Upper lobe of left lung (tissue), 6 donors: Measurements from ENCODE around the gene MYOC. TPM values are rescaled to one million over a fixed set of nuclear protein-coding genes. Genes with fewer than 3 reads are reported as not detected.
A peak's percentile ranks its signal among the peaks of the same experiment; 100 is the strongest.
"Not testable (repeated sequence)": the region's sequence is repeated elsewhere in the genome, so short reads cannot be mapped to it uniquely, and the experiment has no call there.

Experiments
- ATAC-seq, 2 donors: fragments of 200-7000 bp; cut with Tn5 transposase; one replicate each; pipeline ENCODE4 v1.9.1; 2022; ENCODE audit warnings: mild to moderate bottlenecking in 2 of 2, moderate library complexity in 2 of 2; ENCODE audit not compliant: low FRiP score in 2 of 2
- DNase-seq, 2 donors: peaks; one replicate each; pipeline ENCODE4 v3.0.0-alpha.2; 2019 to 2020
- H3K27ac ChIP-seq, 4 donors: fragments of 200-600 bp; sonication (generic); one replicate each; pipeline ENCODE4 v1.5.1; 2016 to 2019
- H3K27me3 ChIP-seq, 4 donors: fragments of 200-600 bp; sonication (generic); one replicate each; pipeline ENCODE4 v1.5.1; 2017 to 2019
- H3K36me3 ChIP-seq, 4 donors: fragments of 200-600 bp; sonication (generic); one replicate each; pipeline ENCODE4 v1.5.1; 2016 to 2019
- H3K4me1 ChIP-seq, 4 donors: fragments of 200-600 bp; sonication (generic); one replicate each; pipeline ENCODE4 v1.5.1; 2018 to 2019
- H3K4me3 ChIP-seq, 4 donors: fragments of 200-600 bp; sonication (generic); one replicate each; pipeline ENCODE4 v1.5.1; 2017 to 2019; ENCODE audit warnings: mild to moderate bottlenecking in 2 of 4, moderate library complexity in 1 of 4
- H3K9me3 ChIP-seq, 4 donors: fragments of 200-600 bp; sonication (generic); one replicate each; pipeline ENCODE4 v1.5.1; 2018 to 2019
- CTCF ChIP-seq, 6 experiments: fragments of 450-650 bp in 4 of 6; fragments of 200-600 bp in 2 of 6; sonication (generic) in 2 of 6; IDR thresholded peaks; one replicate each; pipeline ENCODE4 v1.5.1; 2016 to 2019; ENCODE audit warnings: antibody characterized with exemption in 6 of 6
- EP300 ChIP-seq, 4 donors: sonication (generic); formaldehyde crosslinking; IDR thresholded peaks; one replicate each; pipeline ENCODE4 v1.5.1; 2017; ENCODE audit warnings: antibody characterized with exemption in 4 of 4, control low read depth in 2 of 4
- POLR2A ChIP-seq, 4 donors: fragments of 450-650 bp; IDR thresholded peaks; one replicate each; pipeline ENCODE4 v1.5.1; 2016 to 2017; ENCODE audit warnings: antibody characterized with exemption in 4 of 4, mild to moderate bottlenecking in 2 of 4
- POLR2AphosphoS5 ChIP-seq, 2 donors: sonication (generic); formaldehyde crosslinking; IDR thresholded peaks; one replicate each; pipeline ENCODE4 v1.5.1; 2017; ENCODE audit warnings: antibody characterized with exemption in 2 of 2
- WGBS, 2 donors: methylation state at CpG; one replicate each; pipeline ENCODE4 v1.1.5; 2017 to 2018; 5-methylcytosine and 5-hydroxymethylcytosine counted together
- total RNA-seq, 6 donors: library from RNA; depleted of rRNA in 4 of 6; stranded (reverse); fragments of >200 nt in 4 of 6; gene quantifications; one replicate each; pipeline versions ENCODE4 v1.1.0 to v1.2.1, GENCODE V29; 2016 to 2021
- donor health status: DM: no; HTN: no; CAD: no; lungs with moderate emphysema.
- donor health status: DM: no; HTN: yes; CAD: no; lungs with severe emphysema.

Gene MYOC
- 1 to 10 TPM in 4 of 6 donors, under 1 TPM in 1, not detected in 1; 0.33 to 1.7 (median 1.2) TPM for total RNA-seq

GRCh38 chr1:171652234-171652822 lies at the start of gene MYOC:
TSS of gene MYOC (minus strand) at chr1:171652688. CDS start at chr1:171652611, 77 bp downstream.
- H3K27ac ChIP-seq = peak within 1 kb of the TSS in 2 of 4 donors; percentile 5 to 81

GRCh38 chr1:171699531-171699930 lies 47.0 kb upstream of the MYOC start:
- Histone ChIP-seq H3K9me3 (no peaks in the 10 kb centered on the region), H3K36me3 (peaks cover 0 to 24% (median 0%) of the 10 kb centered on the region in 4 donors), H3K27me3 (no peaks in the 10 kb centered on the region), H3K27ac (no peak overlapping the region), H3K4me3 (no peak overlapping the region), H3K4me1 (no peaks in the 10 kb centered on the region)
- WGBS, 2 donors = 92 to 100% methylated on average over 2 of the region's 2 CpGs
- DNase-seq (no peak), ATAC-seq (no peak)
- TF ChIP-seq POLR2AphosphoS5 (IDR thresholded peaks at IDR 0.05) = no peak
- no peak for TF ChIP-seq CTCF (IDR thresholded peaks at IDR 0.05)
- no peak for TF ChIP-seq EP300 (IDR thresholded peaks at IDR 0.05)
- TF ChIP-seq POLR2A (IDR thresholded peaks at IDR 0.05) = no peak

More at GRCh38 chr1:171652234-171652822, at the start of gene MYOC:
- DNase-seq (peak in 1 of 2 donors; percentile 38), ATAC-seq (no peak)
- Histone ChIP-seq H3K4me3 (no peak within 1 kb of the TSS), H3K9me3 (no peaks in the 10 kb centered on the region), H3K4me1 (peaks cover 13 to 21% (median 19%) of the 10 kb centered on the region in 4 donors), H3K36me3 (no peaks in the 10 kb centered on the region), H3K27me3 (no peaks in the 10 kb centered on the region)
- TF ChIP-seq POLR2A (IDR thresholded peaks at IDR 0.05) = no peak
- TF ChIP-seq CTCF (IDR thresholded peaks at IDR 0.05) = no peak
- no peak for TF ChIP-seq EP300 (IDR thresholded peaks at IDR 0.05)
- no peak for TF ChIP-seq POLR2AphosphoS5 (IDR thresholded peaks at IDR 0.05)
- 82 to 88% methylated on average over 3 to 7 of the region's 8 CpGs for WGBS, 2 donors

- 95 to 100% methylated on average over 5 to 7 of the region's 14 CpGs for WGBS, 2 donors
- not testable (repeated sequence) for H3K36me3 ChIP-seq, H3K9me3 ChIP-seq, H3K4me3 ChIP-seq, H3K27me3 ChIP-seq, ATAC-seq, H3K4me1 ChIP-seq, H3K27ac ChIP-seq
- DNase-seq = peak in 1 of 2 donors; percentile 44
Observed at GRCh38 chr1:171695772-171696171, 43.3 kb upstream of the MYOC start.

- not testable (repeated sequence) for H3K4me1 ChIP-seq
- peak in 1 of 2 donors; percentile 51 for DNase-seq
- 89 to 93% methylated on average over 3 to 9 of the region's 23 CpGs for WGBS, 2 donors
Observed at GRCh38 chr1:171693541-171693940, 41.1 kb upstream of the MYOC start.

GRCh38 chr1:171683870-171684269 lies 31.4 kb upstream of the MYOC start:
- no peak overlapping the region for H3K27ac ChIP-seq
- H3K36me3 ChIP-seq = no peaks in the 10 kb centered on the region
- TF ChIP-seq POLR2AphosphoS5 (IDR thresholded peaks at IDR 0.05) = no peak
- no peak for TF ChIP-seq EP300 (IDR thresholded peaks at IDR 0.05)
- no peak for TF ChIP-seq CTCF (IDR thresholded peaks at IDR 0.05)
- no peak for TF ChIP-seq POLR2A (IDR thresholded peaks at IDR 0.05)
- no peak overlapping the region for H3K4me3 ChIP-seq
- WGBS, 2 donors = 59 to 74% methylated on average over 8 of the region's 8 CpGs
- no peaks in the 10 kb centered on the region for H3K27me3 ChIP-seq
- ATAC-seq = no peak
- H3K4me1 ChIP-seq = no peaks in the 10 kb centered on the region
- no peak for DNase-seq
- H3K9me3 ChIP-seq = no peaks in the 10 kb centered on the region

More at GRCh38 chr1:171693541-171693940, 41.1 kb upstream of the MYOC start:
- ATAC-seq, H3K4me3 ChIP-seq, H3K27ac ChIP-seq, H3K36me3 ChIP-seq, H3K9me3 ChIP-seq, H3K27me3 ChIP-seq: not testable (repeated sequence)

- 94 to 98% methylated on average over 3 of the region's 3 CpGs for WGBS, 2 donors
- no peak for TF ChIP-seq POLR2AphosphoS5 (IDR thresholded peaks at IDR 0.05)
- TF ChIP-seq EP300 (IDR thresholded peaks at IDR 0.05) = no peak
- no peak for TF ChIP-seq CTCF (IDR thresholded peaks at IDR 0.05)
- no peak for TF ChIP-seq POLR2A (IDR thresholded peaks at IDR 0.05)
Observed at GRCh38 chr1:171680339-171680738, 27.9 kb upstream of the MYOC start.

More at GRCh38 chr1:171680339-171680738, 27.9 kb upstream of the MYOC start:
- DNase-seq (no peak), ATAC-seq (no peak)
- Histone ChIP-seq H3K4me1 (no peaks in the 10 kb centered on the region), H3K36me3 (no peaks in the 10 kb centered on the region), H3K27me3 (no peaks in the 10 kb centered on the region), H3K27ac (no peak overlapping the region), H3K4me3 (no peak overlapping the region), H3K9me3 (no peaks in the 10 kb centered on the region)
